Coronary artery (tissue), 2 donors: ENCODE measurements around the gene FES.
"Not testable (repeated sequence)": the region's sequence is repeated elsewhere in the genome, so short reads cannot be mapped to it uniquely, and the experiment has no call there.

Experiments
- DNase-seq: peaks from one replicate; pipeline ENCODE4 v3.0.0-alpha.2; 2017; ENCODE audit warnings: low spot score
- H3K27ac ChIP-seq, 2 donors: fragments of 200-600 bp; sonication (generic); one replicate each; pipeline ENCODE4 v1.5.1; 2016 to 2019
- H3K4me3 ChIP-seq: fragments of 200-600 bp; sonication (generic); 2 replicates; pipeline ENCODE4 v1.5.1; 2016; ENCODE audit warnings: mild to moderate bottlenecking, moderate library complexity
- TF ChIP-seq, protein P1 (sequence below): fragments of 200-600 bp; sonication (generic); IDR thresholded peaks from one replicate; pipeline ENCODE4 v1.5.1; 2019; ENCODE audit warnings: antibody characterized with exemption

FES gene

DNA sequence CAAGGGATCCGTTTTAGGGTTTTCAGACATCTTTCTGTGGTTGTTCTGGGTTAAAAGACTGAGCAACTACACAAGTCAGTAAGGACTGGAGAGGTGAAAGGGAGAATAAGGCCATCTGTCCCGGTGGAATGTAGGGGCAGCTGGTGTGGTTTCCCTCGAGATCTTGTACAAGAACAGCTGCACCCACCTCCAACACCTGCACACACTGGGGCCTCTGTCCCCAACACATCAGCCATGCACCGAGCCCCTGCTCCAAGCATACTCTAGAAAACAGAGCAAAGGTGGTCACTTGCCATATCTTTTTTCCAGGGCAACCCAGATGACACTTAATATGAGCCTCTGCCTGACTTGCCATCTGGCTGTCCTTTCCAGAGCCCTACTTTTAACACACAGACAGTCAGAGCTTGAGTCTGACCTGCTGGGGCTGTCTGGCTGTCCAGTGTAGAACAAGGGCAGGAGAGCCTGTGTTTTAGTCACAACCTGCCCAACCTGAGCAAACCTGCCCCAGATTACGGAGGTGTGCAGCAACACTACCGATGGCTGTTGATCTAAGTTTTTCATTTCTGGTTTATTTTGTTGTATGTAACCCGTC lies 31.0 kb downstream of the FES start:
- DNase-seq, result no peak

DNA sequence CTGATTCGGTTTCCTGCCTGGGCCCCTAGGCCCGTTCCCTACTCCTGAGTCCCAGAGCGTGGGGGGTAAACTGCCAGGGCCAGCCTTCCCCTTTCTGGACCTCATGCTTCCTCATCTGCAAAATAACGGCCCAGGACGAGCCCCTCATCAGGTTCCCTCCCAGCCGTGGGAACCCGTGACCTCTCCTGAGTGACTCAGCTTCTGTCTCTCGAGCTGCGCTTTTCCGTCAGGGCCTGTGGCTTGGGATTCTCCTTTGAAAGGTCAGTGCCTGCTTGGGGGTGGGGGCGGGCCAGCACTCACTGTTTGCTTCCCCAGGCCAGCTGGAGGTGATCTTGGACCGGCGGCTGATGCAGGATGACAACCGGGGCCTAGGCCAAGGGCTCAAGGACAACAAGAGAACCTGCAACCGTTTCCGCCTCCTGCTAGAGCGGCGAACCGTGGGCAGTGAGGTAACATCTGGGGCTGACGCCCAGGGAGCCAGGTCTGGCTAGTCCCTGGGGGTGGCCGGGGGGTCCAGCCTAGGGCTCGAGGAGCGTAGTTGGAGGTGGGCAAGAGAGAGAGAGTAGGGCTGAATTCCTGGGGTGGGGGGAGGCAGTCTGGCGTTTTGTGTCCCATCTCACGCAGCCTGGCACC lies 31.6 kb downstream of the FES start:
- H3K27ac ChIP-seq, result no peak overlapping the region
- TF ChIP-seq, protein P1, sequence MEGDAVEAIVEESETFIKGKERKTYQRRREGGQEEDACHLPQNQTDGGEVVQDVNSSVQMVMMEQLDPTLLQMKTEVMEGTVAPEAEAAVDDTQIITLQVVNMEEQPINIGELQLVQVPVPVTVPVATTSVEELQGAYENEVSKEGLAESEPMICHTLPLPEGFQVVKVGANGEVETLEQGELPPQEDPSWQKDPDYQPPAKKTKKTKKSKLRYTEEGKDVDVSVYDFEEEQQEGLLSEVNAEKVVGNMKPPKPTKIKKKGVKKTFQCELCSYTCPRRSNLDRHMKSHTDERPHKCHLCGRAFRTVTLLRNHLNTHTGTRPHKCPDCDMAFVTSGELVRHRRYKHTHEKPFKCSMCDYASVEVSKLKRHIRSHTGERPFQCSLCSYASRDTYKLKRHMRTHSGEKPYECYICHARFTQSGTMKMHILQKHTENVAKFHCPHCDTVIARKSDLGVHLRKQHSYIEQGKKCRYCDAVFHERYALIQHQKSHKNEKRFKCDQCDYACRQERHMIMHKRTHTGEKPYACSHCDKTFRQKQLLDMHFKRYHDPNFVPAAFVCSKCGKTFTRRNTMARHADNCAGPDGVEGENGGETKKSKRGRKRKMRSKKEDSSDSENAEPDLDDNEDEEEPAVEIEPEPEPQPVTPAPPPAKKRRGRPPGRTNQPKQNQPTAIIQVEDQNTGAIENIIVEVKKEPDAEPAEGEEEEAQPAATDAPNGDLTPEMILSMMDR, result no peak
- H3K4me3 ChIP-seq, result no peak overlapping the region
- DNase-seq, result no peak

More for the DNA sequence above, 31.0 kb downstream of the FES start:
- TF ChIP-seq, protein P1, result no peak
- Histone ChIP-seq H3K27ac (no peak overlapping the region), H3K4me3 (no peak overlapping the region)

DNA sequence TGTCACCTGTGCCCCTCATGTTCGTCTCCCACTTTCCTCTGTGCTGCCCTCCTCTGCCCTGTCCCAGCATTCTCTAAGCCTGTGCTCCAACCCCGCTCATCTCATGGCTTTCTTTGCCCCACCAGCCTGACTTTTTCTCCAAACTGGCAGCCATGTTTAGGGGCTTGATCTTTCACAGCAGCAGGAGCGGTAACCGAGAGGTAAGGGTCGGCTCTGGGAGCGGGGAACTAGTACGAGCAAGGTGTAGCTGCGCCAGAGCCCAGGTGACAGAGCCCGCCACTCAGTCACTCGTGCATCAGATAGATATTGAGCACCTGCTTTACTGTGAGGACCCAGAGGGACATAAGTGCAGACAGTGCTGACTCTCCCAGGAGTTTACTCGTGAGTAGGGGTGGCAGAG lies 32.2 kb downstream of the FES start:
- H3K4me3 ChIP-seq, result no peak overlapping the region
- no peak overlapping the region for H3K27ac ChIP-seq
- DNase-seq, result no peak
- TF ChIP-seq, protein P1, result no peak

DNA sequence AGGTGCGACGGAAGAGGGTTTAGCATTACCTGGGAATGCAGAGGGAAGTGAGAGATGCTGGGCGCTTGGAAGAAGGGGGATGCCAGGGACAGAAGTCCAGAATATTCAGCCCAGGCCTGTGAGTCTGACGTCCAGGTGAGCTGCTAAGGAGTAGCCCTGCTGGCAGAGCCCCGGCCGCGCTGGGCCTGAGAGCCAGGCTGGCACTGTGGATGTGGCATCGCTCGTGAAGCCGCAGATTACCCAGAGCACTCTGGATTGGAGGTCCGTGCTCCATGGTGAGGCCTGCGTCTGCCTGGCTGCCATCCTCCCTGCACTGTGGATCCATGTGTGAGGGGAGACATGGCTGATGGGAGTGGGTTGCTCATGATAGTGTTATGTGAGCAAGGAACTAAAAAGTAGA lies 33.3 kb downstream of the FES start:
- TF ChIP-seq, protein P1, result no peak
- Histone ChIP-seq H3K4me3 (no peak overlapping the region), H3K27ac (no peak overlapping the region)
- no peak for DNase-seq

DNA sequence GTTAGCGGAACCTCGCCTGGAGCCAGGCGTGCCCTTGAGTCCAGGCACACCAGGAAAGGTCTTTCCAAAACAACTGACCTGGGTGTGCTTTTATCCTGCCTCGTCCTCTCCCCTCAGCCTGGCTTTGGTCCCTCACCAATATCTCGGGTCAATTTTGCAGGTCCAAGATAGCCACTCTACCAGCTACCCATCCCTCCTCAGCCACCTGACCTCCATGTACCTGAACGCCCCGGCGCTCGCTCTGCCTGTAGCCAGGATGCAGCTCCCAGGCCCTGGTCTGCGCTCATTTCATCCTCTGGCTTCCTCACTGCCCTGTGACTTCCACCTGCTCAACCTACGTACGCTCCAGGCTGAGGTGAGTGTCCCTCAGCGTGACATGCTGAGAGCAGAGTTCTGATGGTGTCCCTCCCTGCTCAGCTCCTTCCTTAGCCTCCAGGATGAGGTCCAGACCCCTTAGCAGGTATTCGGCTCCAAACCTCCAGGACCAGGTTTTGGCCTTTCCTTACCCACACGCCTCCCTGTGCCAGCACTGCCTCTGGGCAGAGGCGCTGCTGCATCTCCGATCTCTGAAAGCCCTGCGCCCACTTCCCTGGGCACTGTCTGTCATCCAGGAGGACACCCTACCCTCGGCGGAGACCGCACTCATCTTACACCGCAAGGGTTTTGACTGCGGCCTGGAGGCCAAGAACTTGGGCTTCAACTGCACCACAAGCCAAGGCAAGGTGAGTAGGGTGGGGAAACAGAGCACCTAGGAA lies 33.9 kb downstream of the FES start:
- DNase-seq, result no peak
- Histone ChIP-seq H3K27ac (no peak overlapping the region), H3K4me3 (no peak overlapping the region)
- TF ChIP-seq, protein P1, result no peak

DNA sequence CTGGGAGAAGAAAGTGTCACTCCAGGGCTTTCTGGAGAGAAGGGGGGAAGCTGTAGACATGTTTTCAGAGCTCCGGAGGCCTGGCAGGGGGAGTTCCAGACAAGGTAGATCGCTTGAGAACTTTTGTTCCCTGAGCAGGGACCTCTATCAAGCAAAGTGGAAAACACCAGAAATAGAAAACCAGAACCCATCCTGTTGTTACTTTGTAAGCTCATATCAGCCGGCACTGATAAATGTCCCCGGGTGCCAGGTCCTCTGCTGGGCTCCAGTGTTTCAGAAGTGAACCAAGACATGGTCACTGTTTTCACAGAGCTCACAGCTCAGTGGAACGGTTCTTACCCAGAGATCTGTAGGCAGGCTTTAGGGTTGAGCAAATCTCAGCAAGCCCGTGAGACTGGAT lies 34.5 kb downstream of the FES start:
- no peak overlapping the region for H3K4me3 ChIP-seq
- no peak for DNase-seq
- H3K27ac ChIP-seq, result no peak overlapping the region
- TF ChIP-seq, protein P1, result no peak

DNA sequence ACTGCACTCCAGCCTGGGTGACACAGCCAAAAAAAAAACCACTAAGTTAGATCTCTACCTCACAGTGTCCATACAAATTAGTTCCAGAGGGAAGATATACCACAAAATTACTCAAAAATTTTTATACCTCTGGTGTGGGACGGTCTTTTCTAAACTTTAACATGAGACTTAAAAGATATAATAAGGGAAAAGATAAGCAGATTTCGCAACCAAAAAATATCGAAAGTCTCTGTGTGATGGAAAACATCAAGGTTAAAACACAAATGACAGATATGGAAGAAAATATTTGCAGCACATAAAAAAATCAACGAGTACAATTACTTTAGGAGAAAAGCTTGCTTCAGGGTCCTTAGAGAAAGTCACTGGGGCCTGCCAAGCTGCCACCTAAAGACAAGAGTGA lies 37.6 kb downstream of the FES start:
- Histone ChIP-seq H3K4me3 (no peak overlapping the region), H3K27ac (no peak overlapping the region)
- DNase-seq, result no peak
- TF ChIP-seq, protein P1, result no peak

DNA sequence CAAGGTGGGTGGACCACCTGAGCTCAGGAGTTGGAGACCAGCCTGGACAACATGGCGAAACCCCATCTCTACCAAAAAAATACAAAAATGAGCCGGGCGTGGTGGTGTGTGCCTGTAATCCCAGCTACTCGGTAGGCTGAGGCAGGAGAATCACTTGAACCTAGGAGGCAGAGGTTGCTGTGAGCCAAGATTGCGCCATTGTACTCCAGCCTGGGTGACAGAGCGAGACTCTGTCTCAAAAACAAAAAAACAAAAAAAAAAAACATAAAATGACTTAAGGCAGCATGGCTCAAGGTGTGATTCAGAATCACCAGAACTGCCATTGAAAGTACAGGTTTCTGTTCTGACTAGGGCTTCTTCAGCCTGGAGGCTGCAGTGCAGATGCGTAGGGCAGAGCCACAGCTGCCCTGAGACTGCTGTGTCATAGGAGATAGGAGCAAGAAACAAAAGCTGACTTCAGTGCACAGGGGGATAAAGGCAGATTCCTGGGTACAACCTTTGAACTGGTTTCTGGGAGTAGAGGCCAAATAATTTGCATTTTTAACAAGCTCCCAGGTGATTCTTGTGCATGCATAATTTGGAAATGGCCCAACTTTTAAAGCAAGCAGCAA lies 38.5 kb downstream of the FES start:
- DNase-seq, H3K4me3 ChIP-seq, H3K27ac ChIP-seq: not testable (repeated sequence)
